Measurements from ENCODE around the gene BORCS5. TPM values are rescaled to one million over a fixed set of nuclear protein-coding genes. Genes with fewer than 3 reads are reported as not detected.

The BORCS5 gene
- total and polyA plus RNA-seq, 2 of the 4 experiments (the other 2 are of a cell fraction) = 14.4 to 18.3 TPM

GRCh38 chr12:12467264-12467663, 110.4 kb downstream of the BORCS5 start:
- 86% methylated on average over 2 of the region's 6 CpGs; no CpG with 5 or more reads in 1 of the 2 experiments for WGBS, 2 experiments (ENCODE audit: extremely low coverage in 2 of 2, insufficient read length in 1 of 2)
- no peaks in the 10 kb centered on the region for H3K4me1 ChIP-seq (ENCODE audit: control insufficient read depth, insufficient read depth, low read length)
- no peak overlapping the region for H3K9ac ChIP-seq (ENCODE audit: low read depth, low read length)
- H3K14ac ChIP-seq (replicated peaks; ENCODE audit: low read depth, low read length) = no peak overlapping the region
- H3K79me1 ChIP-seq (ENCODE audit: low read depth in 1 of 2, low read length in 2 of 2) = peaks cover 0 to 1% of the 10 kb centered on the region in 2 experiments; a peak in 1 of 4 replicates
- no peak overlapping the region for H2BK5ac ChIP-seq (ENCODE audit: low read depth, low read length, poor library complexity, severe bottlenecking)
- H4K5ac ChIP-seq (ENCODE audit: low read depth, low read length) = no peak overlapping the region
- intact Hi-C loops (cut with micrococcal nuclease) = loop anchor here (2.0 kb wide), 1 partner anchor 14 kb away; no protein-coding TSS in a partner anchor
- no peak overlapping the region for H3K27ac ChIP-seq (ENCODE audit: insufficient read depth, low read length)
- H2AK5ac ChIP-seq (ENCODE audit: low read depth, low read length) = no peak overlapping the region
- no peak overlapping the region for H2BK20ac ChIP-seq (ENCODE audit: low read depth, low read length)
- BruUV-seq (replicated peaks) = no TSS peak
- H3K4me2 ChIP-seq (ENCODE audit: low read depth, low read length) = no peak overlapping the region
- TF ChIP-seq SMC3 (IDR thresholded peaks at IDR 0.05; ENCODE audit: low read depth, low read length) = no peak
- TF ChIP-seq, protein P1, sequence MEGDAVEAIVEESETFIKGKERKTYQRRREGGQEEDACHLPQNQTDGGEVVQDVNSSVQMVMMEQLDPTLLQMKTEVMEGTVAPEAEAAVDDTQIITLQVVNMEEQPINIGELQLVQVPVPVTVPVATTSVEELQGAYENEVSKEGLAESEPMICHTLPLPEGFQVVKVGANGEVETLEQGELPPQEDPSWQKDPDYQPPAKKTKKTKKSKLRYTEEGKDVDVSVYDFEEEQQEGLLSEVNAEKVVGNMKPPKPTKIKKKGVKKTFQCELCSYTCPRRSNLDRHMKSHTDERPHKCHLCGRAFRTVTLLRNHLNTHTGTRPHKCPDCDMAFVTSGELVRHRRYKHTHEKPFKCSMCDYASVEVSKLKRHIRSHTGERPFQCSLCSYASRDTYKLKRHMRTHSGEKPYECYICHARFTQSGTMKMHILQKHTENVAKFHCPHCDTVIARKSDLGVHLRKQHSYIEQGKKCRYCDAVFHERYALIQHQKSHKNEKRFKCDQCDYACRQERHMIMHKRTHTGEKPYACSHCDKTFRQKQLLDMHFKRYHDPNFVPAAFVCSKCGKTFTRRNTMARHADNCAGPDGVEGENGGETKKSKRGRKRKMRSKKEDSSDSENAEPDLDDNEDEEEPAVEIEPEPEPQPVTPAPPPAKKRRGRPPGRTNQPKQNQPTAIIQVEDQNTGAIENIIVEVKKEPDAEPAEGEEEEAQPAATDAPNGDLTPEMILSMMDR (conservative IDR thresholded peaks at IDR 0.05; ENCODE audit: low read depth, low read length) = no peak
- TF ChIP-seq BHLHE40 (IDR thresholded peaks at IDR 0.05; ENCODE audit: low read depth, low read length) = no peak
- TF ChIP-seq ELK1 (IDR thresholded peaks at IDR 0.05; ENCODE audit: borderline replicate concordance, low read depth, low read length) = no peak
- no peak for TF ChIP-seq POLR2A (IDR thresholded peaks at IDR 0.05; ENCODE audit: low read depth, low read length)
- TF ChIP-seq CHD1 (IDR thresholded peaks at IDR 0.05; ENCODE audit: low read depth, low read length) = no peak
- TF ChIP-seq MAFK (IDR thresholded peaks at IDR 0.05; ENCODE audit: low read depth, low read length) = no peak
- TF ChIP-seq, protein P2, sequence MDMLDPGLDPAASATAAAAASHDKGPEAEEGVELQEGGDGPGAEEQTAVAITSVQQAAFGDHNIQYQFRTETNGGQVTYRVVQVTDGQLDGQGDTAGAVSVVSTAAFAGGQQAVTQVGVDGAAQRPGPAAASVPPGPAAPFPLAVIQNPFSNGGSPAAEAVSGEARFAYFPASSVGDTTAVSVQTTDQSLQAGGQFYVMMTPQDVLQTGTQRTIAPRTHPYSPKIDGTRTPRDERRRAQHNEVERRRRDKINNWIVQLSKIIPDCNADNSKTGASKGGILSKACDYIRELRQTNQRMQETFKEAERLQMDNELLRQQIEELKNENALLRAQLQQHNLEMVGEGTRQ (IDR thresholded peaks at IDR 0.05; ENCODE audit: low read depth, low read length) = no peak
- TF ChIP-seq NFE2L2 (IDR thresholded peaks at IDR 0.05; ENCODE audit: low read depth, low read length) = no peak
- TF ChIP-seq MAZ (IDR thresholded peaks at IDR 0.05; ENCODE audit: borderline replicate concordance, low read depth, low read length) = no peak
- no peak for TF ChIP-seq RAD21 (IDR thresholded peaks at IDR 0.05; ENCODE audit: low read length)
- H3K4ac ChIP-seq (ENCODE audit: low read depth, low read length) = no peak overlapping the region
- ATAC-seq (ENCODE audit: low read depth) (no peak), DNase-seq (no peak)
- H2BK15ac ChIP-seq (ENCODE audit: low read depth, low read length) = no peak overlapping the region
- H4K8ac ChIP-seq (ENCODE audit: low read depth in 2 of 2, low read length in 2 of 2) = no peak overlapping the region
- H3K18ac ChIP-seq (ENCODE audit: low read depth, low read length) = no peak overlapping the region
- no peaks in the 10 kb centered on the region for H3K9me1 ChIP-seq (ENCODE audit: insufficient read depth, low read length)
- H4K20me1 ChIP-seq (ENCODE audit: insufficient read depth, low read length) = no peaks in the 10 kb centered on the region; the same call in 1 of the 2 replicates
- in situ Hi-C loops (cut with MboI; ENCODE audit: low sequenced_read_pairs) = no loop called here
- H4K91ac ChIP-seq (ENCODE audit: insufficient read depth, low read depth, low read length) = no peak overlapping the region
- H2BK120ac ChIP-seq (ENCODE audit: low read depth, low read length) = no peak overlapping the region
- no peak overlapping the region for H2AK9ac ChIP-seq (replicated peaks; ENCODE audit: low read depth, low read length, poor library complexity)
- H3K56ac ChIP-seq (ENCODE audit: extremely low read depth, insufficient read depth, low read length) = no peak overlapping the region
- POLR2A ChIA-PET (ENCODE audit: unreplicated experiment) = no interaction called here
- H3K23ac ChIP-seq (ENCODE audit: low read depth, low read length) = no peak overlapping the region
- no peaks in the 10 kb centered on the region for H3K9me3 ChIP-seq (ENCODE audit: control insufficient read depth, insufficient read depth, low read length)
- H3K27me3 ChIP-seq (ENCODE audit: control insufficient read depth, insufficient read depth, low read length) = no peaks in the 10 kb centered on the region
- H3K4me3 ChIP-seq (ENCODE audit: insufficient read depth, low read depth, low read length) = no peak overlapping the region
- CTCF ChIA-PET = no interaction called here
- H3K36me3 ChIP-seq (ENCODE audit: control insufficient read depth, insufficient read depth, low read length) = peaks cover 3% of the 10 kb centered on the region; the same call in 1 of the 2 replicates
- dilution Hi-C loops (cut with HindIII; ENCODE audit: low sequenced_read_pairs, unreplicated experiment) = no loop called here
- H2AFZ ChIP-seq (replicated peaks; ENCODE audit: low read length, poor library complexity) = no peak overlapping the region

All from IMR-90 (cell line).